Activated T-cell treated with anti-CD3 and anti-CD28 coated beads, Interleukin-2, amount 50 U/mL, for 48 hours (primary cell): ENCODE results near the gene VWF.

Source experiments
- DNase-seq, 2 experiments: peaks; one replicate each; pipeline ENCODE4 v3.0.0-alpha.2; 2020

Gene VWF

GRCh38 chr12:5905757-5906156 lies 218.7 kb downstream of the VWF start:
- DNase-seq = no peak

DNA sequence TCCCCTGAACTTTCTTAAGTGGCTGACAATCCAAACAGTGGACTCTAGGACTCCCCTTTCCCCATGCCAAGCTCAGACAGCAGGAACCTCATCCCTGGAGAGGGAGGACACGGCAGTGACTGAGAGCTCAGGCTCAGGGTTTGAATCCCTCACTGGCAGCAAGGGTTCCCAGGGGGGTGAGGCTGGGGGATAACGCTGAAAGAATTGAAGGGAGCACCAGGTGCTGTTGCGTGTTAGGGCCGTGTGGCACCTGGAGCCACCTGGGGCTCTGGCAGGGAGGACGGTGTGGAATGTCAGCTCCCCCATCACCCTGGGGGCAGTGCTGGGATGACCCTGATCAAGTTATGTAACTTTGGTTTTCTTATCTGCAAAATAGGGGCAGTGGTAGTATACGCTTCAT lies 219.5 kb downstream of the VWF start:
- no peak for DNase-seq

DNA sequence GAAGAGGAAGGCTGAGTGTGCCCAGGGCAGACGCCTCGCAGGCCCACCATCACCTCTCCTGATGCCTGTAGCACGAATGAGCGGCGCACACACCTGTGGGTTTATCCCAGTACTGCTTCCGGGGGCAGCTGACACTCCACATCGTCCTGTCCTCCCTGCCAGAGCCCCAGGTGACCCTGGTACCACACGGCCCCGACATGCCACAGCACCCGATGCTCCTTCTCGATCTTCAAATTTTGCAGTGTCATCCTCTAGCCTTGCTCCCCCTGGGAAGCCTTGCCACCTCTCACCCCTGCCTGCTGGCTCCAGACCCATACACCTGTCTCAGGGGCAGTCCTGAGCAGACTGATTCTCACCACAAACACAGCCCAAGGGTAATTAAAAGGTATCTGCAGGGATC lies 220.0 kb downstream of the VWF start:
- no peak for DNase-seq

DNA sequence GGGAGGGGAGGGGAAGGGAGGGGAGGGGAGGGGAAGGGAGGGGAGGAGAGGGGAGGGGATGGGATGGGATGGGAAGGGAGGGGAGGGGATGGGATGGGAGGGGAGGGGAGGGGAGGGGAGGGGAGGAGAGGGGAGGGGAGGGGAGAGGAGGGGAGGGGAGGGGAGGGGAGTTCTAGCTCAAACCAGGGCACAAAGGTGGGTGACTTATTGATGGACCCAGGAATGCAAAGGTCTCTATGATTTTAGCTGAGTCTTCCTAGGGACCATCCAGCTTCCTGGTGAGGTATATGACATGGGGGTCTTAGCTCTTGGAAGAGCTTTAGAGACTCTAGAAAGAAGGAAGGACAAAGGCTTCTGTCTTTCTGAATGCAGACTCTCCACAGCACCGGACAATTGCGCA lies 221.7 kb downstream of the VWF start:
- DNase-seq = no peak

DNA sequence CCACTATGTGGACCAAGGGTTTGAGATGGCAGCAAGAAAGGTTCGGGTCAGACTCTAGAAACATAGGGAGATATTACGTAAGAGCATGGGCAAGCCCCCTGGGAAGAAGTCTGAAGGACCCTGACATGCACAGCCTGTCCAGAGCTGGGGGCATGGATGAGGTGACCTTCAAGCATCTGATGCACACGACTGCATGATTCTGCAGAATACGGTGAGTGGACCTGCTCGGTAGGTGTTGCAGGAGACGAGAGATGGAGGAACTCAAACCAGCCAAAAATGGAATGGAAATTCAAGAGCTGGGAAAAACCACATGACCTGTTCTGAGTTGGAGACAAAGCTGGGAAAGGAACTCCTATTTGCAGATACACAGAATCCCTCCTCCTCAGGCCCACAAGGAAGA lies 223.1 kb downstream of the VWF start:
- DNase-seq = no peak

DNA sequence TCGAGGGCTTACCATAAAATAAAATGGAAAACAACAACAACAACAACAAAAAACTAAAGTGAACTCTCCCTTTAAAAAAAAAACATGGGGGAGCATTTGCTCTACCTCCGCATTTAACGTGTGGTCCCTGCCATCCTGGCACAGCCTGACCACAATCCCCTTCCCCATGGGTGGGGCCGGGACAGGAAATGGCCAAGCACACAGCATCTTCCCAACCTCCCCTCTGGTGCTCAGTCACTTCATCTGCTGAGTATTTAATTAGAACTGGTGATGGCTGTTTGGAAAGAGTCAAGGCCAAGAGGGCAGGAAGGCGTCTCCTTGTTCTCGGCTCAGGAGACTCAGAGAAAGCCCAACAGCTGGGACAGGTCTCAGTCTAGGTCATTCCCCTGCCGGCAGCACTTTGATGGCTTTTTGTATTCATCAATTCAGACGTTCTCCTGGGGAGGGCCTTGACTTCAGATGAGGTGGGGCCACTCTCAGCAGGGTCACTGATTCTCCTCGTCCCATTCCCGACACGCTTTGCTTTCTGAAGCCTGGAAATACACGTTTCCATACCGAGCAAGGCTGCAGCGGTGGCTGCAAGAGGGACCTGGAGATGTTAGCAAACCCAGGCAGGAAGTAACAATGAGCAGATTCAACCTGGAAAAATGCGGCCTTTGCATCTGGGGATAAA lies 223.8 kb downstream of the VWF start:
- no peak for DNase-seq

GRCh38 chr12:5900076-5900475 lies 224.4 kb downstream of the VWF start:
- no peak for DNase-seq

- DNase-seq = no peak
These were observed 224.8 kb downstream of the VWF start for GRCh38 chr12:5899675-5900074.

DNA sequence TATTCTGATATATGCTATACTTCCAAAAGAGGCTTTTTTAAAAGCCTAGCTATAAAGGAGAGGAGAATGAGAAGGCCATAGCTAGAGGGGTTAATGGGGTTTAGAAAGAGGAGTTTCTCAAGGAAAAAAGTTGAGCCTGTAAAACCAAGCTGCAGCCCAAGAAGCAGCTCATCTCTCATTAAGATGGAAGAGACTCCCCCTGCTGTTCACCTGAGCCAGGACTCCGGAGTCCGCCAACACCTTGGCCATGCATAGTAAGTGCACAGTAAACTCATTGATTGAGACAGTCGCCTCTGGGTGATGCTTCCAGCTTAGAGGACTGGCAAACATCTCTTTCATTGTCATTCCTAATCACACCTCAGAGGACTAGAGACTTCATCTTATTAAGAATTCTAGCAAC lies 225.6 kb downstream of the VWF start:
- DNase-seq = no peak
